Frontal cortex (tissue), 4 donors: ENCODE results near the gene KCNA2. TPM values are rescaled to one million over a fixed set of nuclear protein-coding genes. Genes with fewer than 3 reads are reported as not detected.

Experiments used
- DNase-seq, 2 donors: peaks; one replicate each; pipeline ENCODE4 v3.0.0; 2012; ENCODE audit warnings: low spot score in 2 of 2
- FAIRE-seq: peaks from 2 replicates; lab custom pipeline; 2012; peaks lifted over from hg19 to GRCh38; lab: Jason Lieb, UNC
- total RNA-seq: library from RNA; depleted of rRNA; stranded (reverse); fragments of >200 nt; gene quantifications from one replicate; pipeline ENCODE4 v1.2.3, GENCODE V29; 2014
- donor health status: control.
- donor health status: control.
- donor health status: control.

Gene KCNA2
- total RNA-seq, 1 donor from 2014 or later = 3.7 TPM

DNA sequence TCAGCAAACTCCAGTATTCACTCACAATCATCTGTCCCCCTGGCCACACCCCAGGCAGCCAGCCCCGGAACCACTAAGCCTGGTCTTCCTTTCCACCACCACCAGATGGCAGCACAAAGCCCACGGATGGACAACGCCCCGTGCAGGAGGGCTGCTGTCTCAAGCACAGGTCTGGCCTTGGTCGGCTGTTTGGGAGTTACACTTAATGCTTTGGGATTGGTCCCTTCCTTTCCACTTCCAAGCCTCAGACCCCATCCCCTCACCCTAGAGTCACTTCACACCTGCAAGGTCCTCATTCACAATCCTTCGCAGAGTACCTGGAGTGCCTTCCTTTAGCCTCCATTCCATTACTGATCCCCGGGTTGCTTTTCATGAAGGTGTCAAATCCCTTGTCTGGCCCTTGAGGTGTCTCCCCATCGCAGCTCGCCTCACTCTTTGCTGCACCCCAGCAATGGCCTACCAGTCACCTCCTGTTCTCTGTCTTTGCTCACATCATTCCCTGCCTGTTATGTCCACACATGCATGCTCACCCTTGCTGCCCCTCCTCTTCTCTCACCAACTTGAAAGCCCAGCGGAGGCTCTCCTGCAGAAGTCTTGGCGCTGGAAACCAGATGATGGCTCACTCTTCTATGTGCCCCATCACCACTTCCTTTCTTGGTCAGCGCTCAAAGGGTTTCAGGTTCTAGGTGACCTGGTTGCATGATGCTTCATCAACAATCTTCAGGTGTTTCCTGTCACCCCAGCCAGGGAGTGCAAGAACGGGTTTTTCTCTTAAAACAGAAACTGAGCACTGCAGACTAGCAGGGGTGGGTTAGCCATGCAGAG is 24.9 kb upstream of the KCNA2 start:
- DNase-seq (peak in 1 of 2 donors; percentile 44), FAIRE-seq (no peak)

DNA sequence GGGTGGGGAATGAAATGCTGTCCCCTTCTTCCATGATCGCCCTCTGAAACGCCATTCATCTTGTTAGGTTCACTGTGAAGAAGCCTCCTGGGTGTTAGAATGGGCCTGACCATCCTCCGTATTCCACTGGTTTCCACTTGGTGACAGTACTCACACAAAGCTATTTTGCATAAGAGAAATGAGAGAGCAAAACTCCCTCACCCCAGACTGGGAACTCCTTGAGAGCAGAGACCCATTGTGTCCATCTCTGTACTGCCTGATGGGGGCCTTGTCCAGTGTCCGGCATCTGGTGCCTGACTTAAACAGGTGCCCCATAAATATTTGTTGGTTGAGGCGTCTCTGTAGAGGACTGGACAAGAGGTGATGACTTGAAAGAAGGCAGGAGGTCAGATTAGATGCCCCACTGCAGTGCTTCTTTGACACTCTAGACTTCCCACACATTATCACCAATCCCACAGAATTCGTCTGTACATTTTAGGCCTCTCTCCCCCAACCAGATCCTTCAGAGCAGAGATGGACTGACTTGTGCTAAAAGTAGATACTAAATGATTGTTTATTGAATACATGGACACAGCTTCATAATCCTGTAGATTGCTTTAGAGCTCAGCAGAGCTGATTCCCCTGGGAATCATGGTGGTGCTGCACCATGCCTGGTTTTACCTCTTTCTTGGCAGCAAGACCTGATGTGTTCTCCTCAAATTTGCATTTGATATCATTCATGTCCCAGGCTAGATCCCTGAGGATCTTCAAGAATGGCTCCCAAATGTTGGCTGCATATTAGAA is 22.4 kb upstream of the KCNA2 start:
- FAIRE-seq (no peak), DNase-seq (no peak)

DNA sequence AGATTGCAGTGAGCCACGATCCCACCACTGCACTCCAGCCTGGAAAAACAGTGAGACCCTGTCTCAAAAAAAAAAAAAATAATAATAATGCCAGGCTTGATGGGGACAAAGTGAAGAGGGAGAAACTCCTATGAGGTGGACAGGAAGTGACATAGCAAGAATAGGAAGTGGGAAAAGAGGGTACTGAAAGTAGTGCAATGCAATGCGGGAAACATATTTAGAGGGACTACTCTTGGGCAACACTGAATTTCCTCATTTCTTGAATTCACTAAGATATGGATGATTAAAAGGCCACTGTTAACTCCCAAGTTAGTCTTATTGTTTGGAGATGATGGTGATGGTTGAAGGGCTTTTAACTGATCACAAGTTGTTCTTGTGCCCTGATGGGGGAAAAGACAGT is 21.6 kb upstream of the KCNA2 start:
- DNase-seq = no peak
- no peak for FAIRE-seq

- FAIRE-seq (no peak), DNase-seq (no peak)
These were observed 20.7 kb upstream of the KCNA2 start for GRCh38 chr1:110626889-110627288.

DNA sequence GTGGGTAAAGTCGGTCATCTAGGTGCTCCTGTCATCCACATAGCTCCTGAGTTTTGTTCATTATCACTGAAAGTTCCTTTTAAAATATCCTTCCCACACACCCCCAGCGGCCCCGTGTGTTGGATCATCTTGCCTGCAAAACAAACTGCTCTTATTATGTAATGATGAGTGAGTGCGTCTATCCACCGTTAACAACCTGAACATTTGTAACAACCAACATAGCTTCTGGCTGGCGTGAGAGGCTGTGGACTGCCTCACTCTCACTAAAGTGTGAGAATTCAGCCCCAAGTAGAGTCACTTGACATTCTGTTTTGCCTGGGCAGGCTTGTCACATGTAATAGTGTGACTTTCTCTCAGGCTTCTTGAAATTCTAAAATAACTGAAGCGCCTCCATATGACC is 14.5 kb upstream of the KCNA2 start:
- FAIRE-seq (no peak), DNase-seq (no peak)

DNA sequence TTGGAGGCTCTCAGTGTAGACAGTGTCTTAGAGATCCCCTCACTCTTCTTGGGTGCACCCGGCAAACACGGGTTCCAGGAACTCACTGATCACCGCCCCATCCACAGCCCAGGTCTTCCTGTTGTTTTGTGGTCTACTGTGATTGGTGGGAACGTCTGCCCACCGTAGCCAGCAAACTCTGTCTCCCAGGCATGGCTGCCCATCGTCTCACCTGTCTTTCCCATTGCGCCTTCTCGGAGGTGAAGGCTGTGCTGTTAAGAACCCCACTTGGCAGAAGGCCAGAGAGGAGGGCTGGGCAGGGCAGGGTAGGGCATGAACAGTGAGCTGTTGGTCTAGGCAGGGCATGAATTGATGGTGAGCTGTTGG is 14.1 kb upstream of the KCNA2 start:
- FAIRE-seq (no peak), DNase-seq (no peak)

DNA sequence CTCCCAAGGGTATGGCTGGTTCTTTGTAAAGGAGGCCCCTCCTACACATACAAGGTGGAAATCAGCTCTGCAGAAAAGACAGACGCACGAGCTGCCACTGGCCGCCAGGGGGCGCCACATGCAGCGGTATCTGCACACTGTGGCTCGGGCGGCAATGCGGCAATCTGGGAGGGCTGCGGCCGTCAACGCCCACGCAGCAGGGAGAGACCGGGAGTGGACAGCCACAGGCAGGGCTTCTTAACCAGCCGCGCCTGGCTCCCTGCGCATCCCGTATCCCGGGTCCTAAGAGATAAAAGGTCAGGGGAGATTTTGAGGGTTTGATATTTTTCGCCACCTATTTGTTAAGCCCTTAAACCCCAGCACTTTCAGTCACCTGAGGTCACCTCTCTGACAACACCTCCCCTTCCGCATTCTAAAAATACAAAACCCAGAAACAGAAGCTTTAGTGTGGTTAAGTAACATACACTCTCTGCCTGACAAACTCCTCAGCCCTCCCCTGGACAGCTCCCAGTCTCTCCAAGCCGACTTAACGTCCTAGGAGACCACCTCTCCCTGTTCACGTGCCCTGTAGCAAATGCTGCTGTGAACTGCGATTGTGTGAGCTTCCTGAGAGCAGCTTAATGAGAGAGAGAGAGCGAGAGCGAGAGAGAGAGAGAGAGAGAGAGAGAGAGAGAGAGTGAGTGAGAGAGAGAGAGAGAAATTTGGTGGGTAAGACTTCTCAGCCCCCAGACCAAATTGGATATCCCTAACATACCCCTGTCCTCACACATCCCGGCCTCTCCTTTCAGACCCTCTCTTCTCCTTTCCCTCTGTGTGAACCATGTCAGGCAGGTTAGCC is 13.5 kb upstream of the KCNA2 start:
- peak; percentile 49 to 74 for DNase-seq
- no peak for FAIRE-seq

DNA sequence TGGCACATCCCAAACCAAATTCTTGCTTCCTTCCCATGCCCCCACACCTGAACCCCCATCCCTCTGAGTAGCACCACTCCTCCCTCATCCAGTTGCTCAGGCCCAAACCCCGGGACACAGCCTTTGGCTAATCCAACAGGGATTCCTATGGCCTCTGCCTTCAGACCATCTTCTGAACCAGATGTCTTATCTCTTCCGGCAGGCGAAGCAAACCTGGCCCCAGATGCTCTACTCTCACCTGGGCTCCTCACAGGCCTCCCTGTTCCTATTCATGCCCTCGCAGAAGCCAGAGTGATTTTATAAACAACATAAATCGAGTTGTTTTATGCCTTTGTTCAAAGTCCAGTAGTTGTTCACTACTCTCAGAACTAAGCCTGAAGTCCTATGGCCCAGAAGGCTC is 12.5 kb upstream of the KCNA2 start:
- no peak for DNase-seq
- no peak for FAIRE-seq

DNA sequence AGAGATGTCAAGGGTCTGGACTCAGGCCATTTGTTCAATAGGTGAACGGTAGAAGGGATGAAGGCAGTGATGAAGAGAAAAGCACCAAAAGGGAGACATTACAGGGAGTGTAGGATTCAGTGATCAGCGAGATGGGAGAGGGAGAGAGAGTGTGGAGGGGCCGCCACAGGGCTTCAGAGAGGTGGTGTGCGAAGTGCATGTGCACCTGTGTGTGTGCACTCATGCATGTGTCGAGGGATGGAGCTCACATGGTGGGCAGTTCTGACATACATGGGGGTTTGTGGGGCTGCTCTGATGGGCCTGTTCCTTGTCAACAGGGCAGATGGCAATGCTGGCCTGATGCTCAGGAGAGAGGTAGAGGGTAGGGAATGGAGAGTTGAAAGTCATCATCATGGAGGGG is 11.4 kb upstream of the KCNA2 start:
- FAIRE-seq (no peak), DNase-seq (no peak)

DNA sequence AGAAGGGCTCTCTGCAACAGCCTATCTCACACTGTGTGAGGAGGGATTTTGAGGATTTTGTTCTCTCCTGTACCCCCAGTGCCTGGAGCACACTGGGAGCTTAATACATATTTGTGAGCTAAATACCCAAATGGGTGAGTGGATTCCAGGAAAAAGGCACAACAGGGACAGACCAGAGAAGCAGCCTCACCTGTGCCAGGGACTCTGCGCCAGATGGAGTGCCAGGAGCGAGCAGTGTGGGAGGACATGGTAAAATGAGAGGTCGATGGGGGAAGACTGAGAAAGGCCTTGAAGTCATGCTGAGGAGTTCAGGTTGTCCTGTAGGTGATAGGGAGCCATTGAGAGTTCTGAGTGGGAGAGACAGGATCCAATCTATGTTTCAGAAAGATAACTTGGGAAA is 11.0 kb upstream of the KCNA2 start:
- no peak for FAIRE-seq
- DNase-seq = no peak

- no peak for FAIRE-seq
These were observed 10.4 kb upstream of the KCNA2 start for GRCh38 chr1:110616587-110616986.

GRCh38 chr1:110615548-110616130 is 9.5 kb upstream of the KCNA2 start:
- FAIRE-seq = no peak
- peak; percentile 71 to 75 for DNase-seq

More at GRCh38 chr1:110616587-110616986, 10.4 kb upstream of the KCNA2 start:
- DNase-seq = no peak

- no peak for DNase-seq
- no peak for FAIRE-seq
These were observed 6.0 kb upstream of the KCNA2 start for GRCh38 chr1:110612060-110612745.

DNA sequence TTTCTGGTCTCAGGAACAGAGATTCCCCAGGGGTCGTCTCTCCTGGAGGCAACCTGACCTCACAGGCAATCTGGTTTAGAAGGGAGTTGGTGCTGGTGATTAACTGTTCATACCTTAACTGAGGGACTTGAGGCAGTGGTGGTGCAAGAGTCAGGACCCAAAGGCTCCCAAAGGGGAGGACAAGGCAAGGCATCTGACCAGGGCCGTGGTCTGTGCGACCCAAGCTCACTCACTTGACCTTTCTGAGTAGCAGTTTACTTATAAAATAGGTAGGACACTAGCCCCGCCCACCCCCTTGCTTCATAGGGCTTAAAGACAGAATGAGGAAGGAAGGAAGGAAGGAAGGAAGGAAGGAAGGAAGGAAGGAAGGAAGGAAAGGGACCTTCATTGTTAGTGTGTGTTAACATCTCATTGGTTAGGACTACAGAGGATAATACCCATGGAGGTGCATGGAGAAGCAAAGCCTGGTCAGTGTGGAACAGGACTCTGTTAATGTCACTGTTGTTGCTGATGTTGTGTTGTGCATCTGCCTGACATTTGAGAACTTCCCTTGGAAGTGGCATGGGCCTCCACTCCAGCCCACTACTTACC is 4.6 kb upstream of the KCNA2 start:
- DNase-seq (no peak), FAIRE-seq (no peak)

DNA sequence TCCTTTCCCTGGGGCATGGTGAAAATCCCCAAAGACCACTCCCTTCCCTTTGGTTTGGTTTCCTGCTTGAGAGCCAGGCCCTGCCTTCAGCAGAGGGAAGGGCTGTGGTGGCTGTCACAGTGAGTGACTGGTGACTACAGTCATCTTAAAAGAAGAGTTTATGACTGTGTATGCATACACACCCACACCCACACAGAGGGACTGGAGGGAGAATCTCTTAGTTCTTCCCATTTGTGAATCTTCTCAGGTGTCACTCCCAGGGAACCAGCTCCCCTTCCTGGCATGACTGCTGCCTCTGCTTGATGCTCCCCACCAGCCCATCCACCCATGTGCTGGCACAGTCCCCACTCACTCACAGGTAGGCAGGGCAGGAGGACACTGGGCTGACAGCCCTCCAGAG is 3.9 kb upstream of the KCNA2 start:
- DNase-seq (no peak), FAIRE-seq (no peak)

GRCh38 chr1:110608247-110608646 is 2.1 kb upstream of the KCNA2 start:
- no peak for DNase-seq
- no peak for FAIRE-seq

DNA sequence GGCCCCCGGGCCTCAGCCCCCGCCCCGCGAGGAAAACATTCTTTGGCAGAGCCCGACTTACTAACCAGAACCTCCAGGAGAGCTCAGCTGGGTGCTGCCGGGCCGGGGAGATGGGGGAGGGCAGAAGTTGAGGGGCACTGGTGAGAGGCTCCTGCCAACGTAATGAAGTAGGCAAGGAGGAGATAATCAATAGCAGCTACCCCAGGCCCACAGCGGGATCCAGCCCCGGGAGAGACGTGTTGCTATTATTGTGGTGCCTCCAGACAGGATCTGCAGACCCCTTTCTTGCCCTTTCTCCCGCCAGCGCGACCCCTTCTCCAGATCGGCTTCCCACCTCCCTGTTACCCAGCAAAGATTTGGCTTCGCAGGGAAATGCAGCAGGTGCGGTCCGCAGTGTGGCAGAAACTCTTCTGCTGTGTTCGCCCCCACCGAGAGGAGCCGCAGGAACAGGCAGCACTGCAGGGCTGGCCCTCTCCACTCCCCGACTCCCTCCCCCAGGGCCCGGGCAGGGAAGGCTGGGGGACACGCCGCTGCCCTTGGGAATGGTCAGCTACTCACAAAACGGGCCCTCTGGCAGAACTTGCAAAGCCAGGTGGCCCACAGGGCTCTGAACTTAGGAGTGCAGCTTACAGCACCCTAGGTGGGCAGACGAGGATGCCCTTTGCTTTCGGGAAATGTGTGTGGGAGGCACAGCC is 1.5 kb upstream of the KCNA2 start:
- peak in 1 of 2 donors; percentile 39 for DNase-seq
- no peak for FAIRE-seq

DNA sequence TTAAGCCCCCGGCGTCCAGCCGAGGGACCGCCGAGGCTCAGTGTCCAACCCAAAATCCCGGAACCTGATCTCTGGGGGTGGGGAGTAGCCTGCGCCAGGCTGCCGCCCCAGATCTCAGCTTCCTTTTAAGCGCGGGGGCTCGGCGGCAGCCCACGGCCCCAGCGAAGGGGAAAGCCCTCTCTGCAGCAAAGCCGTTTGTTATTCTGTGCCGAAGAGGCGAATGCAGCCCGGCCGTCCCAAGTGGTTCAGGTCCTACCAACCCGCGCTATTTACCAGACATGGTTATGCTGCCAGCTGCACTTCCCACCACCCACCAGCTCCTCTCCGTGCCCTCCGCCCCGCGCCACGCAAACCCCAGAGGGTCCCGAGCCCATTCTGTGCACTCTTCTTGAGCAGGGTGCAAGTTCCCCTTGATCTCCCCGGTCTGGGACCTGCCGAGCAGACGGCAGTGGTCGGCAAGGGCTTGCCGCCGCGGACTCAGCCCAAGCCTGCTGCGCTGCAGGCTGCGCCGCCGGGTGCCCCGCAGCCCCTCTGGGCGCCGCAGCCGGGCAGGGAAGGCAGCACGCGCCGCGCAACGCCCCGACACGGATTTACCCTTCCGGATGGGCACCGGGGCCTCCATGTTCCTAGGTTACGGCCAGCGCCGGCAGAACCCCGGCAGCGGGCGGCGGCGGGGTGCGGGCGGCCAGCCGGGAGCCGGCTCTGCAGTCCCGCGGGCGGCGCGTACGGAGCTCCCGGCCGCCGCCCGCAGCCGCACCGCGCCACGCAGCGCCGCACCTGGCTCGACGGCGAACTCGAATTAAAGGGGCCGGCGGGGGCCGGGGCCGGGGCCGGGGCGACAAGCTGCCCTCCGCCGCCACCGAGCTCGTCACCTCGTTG is 738 bp upstream of the KCNA2 start:
- DNase-seq = peak; percentile 35 to 45
- FAIRE-seq = no peak
